ENCODE results near the gene TECPR2.

The TECPR2 gene

GRCh38 chr14:102375119-102375518, 12.4 kb downstream of the TECPR2 start:
- DNase-seq (ENCODE audit: low read depth), result no peak

- DNase-seq (ENCODE audit: low read depth), result no peak
Observed at GRCh38 chr14:102377696-102378095, 15.0 kb downstream of the TECPR2 start.

DNA sequence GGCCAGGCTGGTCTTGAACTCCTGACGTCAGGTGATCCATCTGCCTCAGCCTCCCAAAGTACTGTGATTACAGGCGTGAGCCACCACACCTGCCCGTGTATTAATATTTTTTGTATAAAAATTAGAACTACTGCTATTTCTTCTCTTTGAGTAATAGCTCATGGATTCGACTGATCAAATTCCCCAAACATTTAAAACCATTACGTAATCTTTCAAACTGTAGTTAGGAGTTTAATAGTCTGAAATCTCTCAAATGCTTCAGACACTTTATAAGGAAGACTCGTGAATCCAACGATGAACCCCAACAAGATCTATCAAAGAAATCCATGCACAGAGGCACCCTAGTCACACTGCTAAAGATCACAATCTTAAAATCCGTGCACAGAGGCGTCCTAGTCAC, 16.1 kb downstream of the TECPR2 start:
- no peak for DNase-seq (ENCODE audit: low read depth)

- no peak for DNase-seq (ENCODE audit: low read depth)
Observed at GRCh38 chr14:102387086-102387485, 24.3 kb downstream of the TECPR2 start.

DNA sequence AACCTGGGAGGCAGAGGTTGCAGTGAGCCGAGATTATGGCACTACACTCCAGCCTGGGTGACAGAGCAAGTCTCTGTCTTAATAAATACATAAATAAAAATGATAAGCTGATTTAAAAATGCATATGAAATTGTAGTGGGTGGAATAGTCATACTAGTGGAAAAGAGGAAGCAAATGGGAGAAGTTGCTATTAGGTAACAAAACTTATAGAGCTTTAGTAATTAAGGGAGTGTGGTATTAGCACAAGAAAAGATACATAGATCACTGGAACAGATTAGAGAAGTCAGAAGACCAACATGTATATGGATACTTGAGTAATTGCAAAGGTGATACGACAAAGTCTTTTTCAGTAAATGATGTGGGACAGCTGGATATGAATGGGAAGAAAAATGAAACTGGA, 26.5 kb downstream of the TECPR2 start:
- no peak for DNase-seq (ENCODE audit: low read depth)

DNA sequence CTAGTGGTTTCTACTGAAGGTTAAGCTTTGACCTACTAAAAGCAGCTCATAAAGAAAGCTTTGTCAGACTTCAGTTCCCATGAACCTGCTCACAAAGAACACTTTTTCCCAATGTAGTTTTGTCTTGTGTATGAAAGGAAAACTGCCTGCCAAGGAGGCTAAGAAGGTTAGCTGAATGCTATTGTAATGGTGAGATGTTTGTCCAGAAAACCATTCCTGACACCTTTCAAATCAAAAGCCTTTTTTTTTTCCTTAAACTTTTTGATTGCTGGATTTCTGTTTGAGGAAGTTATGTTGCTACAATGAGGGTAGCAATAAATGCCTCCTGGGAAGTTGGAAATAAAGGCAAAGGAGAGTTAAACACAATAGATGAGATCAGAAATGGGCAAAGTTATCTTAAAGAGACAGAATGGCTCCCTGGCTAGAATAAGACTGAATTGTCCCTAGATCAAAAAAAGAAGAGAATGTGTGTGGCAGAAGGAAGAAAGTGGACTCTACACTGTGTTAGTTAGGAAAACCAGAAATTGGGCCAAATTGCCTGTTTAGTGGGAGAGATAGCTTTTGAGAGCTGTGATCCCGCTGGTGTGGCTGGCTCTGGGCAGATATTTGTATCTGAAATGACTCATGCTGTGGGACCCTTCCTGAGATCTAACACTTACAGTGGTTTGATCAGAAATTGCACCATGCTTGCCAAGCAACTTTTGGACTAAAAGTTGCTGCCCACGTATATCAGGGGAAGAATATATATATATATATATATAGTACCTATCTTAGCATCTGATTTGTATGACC, 27.5 kb downstream of the TECPR2 start:
- DNase-seq (ENCODE audit: low read depth), result peak; percentile 65

GRCh38 chr14:102392506-102392905, 29.8 kb downstream of the TECPR2 start:
- DNase-seq (ENCODE audit: low read depth), result peak; percentile 20

GRCh38 chr14:102394717-102395375, 32.1 kb downstream of the TECPR2 start:
- peak; percentile 54 for DNase-seq (ENCODE audit: low read depth)

DNA sequence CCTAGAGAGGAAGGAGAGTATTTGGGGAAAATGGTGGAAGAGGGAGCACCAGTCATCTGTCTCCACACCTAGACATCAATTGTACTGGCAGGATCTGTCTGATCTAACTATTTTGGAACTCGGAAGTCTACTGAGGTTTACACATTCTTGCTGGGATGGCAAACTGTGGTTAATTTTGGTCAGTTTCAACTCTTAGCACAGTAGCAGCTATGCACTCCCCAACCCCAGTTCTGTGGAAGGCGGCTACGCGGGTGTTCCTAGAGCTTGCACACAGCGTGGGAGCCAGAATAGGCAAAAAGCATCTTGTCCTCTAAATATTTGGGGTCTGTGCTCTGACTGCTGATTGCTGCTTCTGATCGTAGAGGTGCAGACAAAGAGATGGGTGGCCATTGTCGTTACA, 33.8 kb downstream of the TECPR2 start:
- DNase-seq (ENCODE audit: low read depth), result no peak

- DNase-seq (ENCODE audit: low read depth), result no peak
Observed at GRCh38 chr14:102403028-102403427, 40.3 kb downstream of the TECPR2 start.

DNA sequence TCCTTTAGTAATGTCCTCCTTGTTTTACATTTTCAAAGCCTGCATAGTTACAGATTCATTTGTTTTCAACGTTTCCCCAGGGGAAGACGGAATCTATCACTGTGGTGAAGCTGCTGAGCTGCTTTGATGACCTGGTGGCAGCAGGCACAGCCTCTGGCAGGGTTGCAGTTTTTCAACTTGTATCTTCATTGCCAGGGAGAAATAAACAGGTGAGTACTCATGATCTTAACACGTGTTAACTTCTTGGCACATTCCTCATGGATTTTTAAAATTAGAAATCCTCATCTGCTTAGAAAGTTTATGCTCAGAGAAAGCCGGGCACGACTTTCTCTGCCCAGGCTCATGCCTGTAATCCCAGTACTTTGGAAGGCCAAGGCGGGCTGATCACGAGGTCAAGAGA, 44.5 kb downstream of the TECPR2 start:
- DNase-seq (ENCODE audit: low read depth), result no peak

DNA sequence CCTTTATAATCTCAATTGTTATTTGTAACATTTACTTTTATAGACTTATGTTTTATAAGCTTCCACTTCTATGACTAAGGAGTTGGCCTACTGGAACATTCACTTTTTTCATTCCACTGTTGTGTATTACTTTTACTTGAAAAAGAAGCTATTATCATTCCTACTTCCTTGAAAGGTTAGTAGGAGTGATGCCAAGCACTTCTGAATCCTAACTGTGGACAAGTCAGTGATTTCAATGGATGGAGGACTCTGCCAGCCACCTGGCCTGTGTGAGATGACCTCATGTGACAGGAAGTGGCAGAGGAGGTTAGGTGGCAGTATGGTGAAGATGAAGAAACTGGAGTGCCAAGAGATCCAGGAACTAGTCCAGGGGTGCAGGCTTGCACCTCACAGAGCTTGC, 46.0 kb downstream of the TECPR2 start:
- no peak for DNase-seq (ENCODE audit: low read depth)

GRCh38 chr14:102415671-102416070, 52.9 kb downstream of the TECPR2 start:
- no peak for DNase-seq (ENCODE audit: low read depth)

- DNase-seq (ENCODE audit: low read depth), result no peak
Observed at GRCh38 chr14:102417001-102417431, 54.3 kb downstream of the TECPR2 start.

GRCh38 chr14:102417646-102418045, 54.9 kb downstream of the TECPR2 start:
- DNase-seq (ENCODE audit: low read depth), result no peak

DNA sequence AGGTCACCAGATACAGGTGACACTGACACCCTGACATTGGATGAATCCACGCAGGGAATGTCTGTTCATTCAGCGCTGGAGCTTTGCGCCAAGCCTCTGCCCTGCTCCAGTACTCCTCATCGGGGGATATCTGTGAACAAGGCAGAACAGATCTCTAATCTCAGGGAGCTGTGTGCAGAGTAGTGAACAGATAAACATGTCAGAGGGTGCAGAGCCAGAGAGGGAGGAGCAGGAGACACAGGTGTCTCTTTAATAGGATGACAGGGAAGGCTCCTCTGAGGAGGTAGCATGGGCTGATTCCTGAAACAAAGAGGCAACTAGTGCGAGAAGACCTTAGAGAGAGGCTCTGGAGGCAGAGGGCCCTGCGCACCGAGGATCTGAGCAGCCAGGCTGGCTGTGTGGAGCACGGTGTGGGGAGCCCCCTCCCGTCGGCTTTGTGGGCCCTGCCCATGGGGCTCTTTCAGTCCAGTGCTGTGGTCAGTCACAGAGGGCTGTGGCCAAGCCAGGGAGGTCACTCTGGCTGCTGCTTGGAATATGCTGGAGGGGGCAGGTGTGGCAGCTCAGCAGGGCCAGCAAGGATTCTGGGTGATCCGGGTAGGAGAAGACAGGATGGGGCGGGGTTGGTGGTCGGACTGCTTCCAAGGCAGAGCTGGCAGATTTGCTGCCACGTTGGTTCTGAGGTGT, 55.6 kb downstream of the TECPR2 start:
- DNase-seq (ENCODE audit: low read depth), result no peak

GRCh38 chr14:102418853-102419240, 56.1 kb downstream of the TECPR2 start:
- DNase-seq (ENCODE audit: low read depth), result no peak

DNA sequence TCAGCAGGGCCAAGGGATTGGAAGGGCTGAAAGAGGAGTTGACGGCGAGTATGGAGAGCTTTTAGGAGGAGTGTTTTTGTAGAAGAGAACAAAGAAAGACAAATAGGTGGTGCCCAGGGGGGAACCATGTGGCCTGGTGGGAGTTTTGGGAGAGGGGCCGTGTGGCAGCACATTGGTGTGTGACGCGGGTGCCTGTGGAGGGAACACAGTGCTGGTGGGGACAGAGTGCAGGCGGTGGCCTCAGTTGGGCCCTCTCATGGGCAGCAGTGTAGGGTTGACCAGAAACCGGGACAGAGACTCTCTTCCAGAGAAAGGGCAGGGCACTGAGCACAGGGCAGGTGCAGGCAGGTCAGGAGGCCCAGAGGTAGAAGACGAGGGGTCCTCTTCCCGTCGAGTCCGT, 56.5 kb downstream of the TECPR2 start:
- no peak for DNase-seq (ENCODE audit: low read depth)

DNA sequence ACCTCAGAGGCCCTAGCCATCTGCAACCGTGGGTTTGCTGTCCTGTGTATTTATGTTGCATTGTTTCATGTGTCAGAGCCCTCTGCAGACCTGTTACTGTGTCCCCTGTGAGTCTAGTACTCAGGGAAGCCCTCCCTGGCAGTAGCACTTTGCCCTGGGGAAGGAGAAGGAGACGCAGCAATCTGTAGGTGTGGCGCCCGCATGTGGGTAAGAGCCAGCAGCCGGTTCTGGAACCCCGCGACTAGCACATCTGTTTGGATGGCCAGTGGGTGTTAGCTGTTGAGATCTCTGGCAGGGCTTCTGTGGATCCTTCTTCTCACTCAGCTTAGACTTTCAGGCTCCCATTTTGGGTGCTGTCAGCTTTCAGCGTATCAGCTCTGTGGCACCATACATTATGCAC, 57.0 kb downstream of the TECPR2 start:
- DNase-seq (ENCODE audit: low read depth), result no peak

DNA sequence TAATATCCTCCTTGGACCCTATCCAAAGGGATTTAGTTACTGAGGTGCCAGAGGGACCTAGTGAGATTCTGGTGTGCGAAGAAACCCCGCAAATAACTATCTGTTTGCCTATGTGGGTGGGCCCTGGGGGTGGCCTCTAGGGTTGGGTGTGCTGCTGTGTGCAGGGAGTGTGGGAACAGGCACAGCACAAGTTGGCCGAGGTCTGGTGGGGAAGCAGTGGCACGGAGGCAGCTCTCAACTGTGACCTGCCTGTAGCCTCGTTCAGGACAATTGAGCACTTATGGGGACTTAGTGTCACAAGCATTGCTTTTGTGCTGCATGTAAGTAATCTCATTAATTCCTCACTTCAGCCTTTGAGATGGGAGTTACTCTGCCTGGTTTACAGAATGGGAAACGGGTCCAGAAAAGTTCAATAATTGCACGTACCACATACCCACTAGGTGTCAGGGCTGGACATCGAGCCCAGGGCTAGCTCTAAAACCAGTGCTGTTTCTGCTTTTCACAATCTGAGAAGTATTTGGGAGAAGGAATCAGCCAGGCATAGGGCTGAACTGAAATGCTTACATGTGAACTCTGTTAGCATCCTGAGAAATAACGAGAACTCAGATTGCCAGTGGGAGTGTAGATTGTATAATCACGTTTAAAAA, 58.8 kb downstream of the TECPR2 start:
- DNase-seq (ENCODE audit: low read depth), result no peak

- DNase-seq (ENCODE audit: low read depth), result no peak
Observed at GRCh38 chr14:102424520-102424919, 61.8 kb downstream of the TECPR2 start.

GRCh38 chr14:102424923-102425322, 62.2 kb downstream of the TECPR2 start:
- DNase-seq (ENCODE audit: low read depth), result no peak

GRCh38 chr14:102426796-102427195, 64.1 kb downstream of the TECPR2 start:
- DNase-seq (ENCODE audit: low read depth), result no peak

Measured in iris pigment epithelial cell (primary cell).